ENCODE results near the gene LRP1B. TPM values are rescaled to one million over a fixed set of nuclear protein-coding genes. Genes with fewer than 3 reads are reported as not detected.

Gene LRP1B
- total and polyA plus RNA-seq, 2 donors from 2014 or later, result 0.69 to 1.2 TPM

GRCh38 chr2:141508806-141509595, 621.8 kb downstream of the LRP1B start:
- H3K4me3 ChIP-seq (ENCODE audit: low read length in 3 of 3), result no peak overlapping the region
- TF ChIP-seq CTCF (IDR thresholded peaks at IDR 0.05; ENCODE audit: borderline replicate concordance, extremely low read depth, insufficient read depth), result no peak
- FAIRE-seq (no peak), DNase-seq (no peak)
- no peak overlapping the region for H3K27ac ChIP-seq (ENCODE audit: low read depth in 2 of 2, low read length in 2 of 2)
- H3K9ac ChIP-seq (ENCODE audit: low read length in 3 of 3), result no peak overlapping the region
- no peaks in the 10 kb centered on the region for H3K27me3 ChIP-seq (ENCODE audit: control insufficient read depth, insufficient read depth, low read length)
- intact Hi-C loops (cut with DNase I), result no loop called here
- no peaks in the 10 kb centered on the region for H3K4me1 ChIP-seq (ENCODE audit: control insufficient read depth in 2 of 3, insufficient read depth in 2 of 3, low read depth in 1 of 3, low read length in 3 of 3)
- no peaks in the 10 kb centered on the region for H3K9me3 ChIP-seq (ENCODE audit: control insufficient read depth in 2 of 3, insufficient read depth in 1 of 3, low read length in 3 of 3)
- no peaks in the 10 kb centered on the region for H3K36me3 ChIP-seq (ENCODE audit: control insufficient read depth in 2 of 3, insufficient read depth in 3 of 3, low read length in 3 of 3)

GRCh38 chr2:141508086-141508752, 622.6 kb downstream of the LRP1B start:
- intact Hi-C loops (cut with DNase I), result no loop called here
- no peak for DNase-seq
- no peak for FAIRE-seq

GRCh38 chr2:141506135-141506534, 624.7 kb downstream of the LRP1B start:
- no peaks in the 10 kb centered on the region for H3K36me3 ChIP-seq (ENCODE audit: control insufficient read depth in 2 of 3, insufficient read depth in 3 of 3, low read length in 3 of 3)
- TF ChIP-seq CTCF (IDR thresholded peaks at IDR 0.05; ENCODE audit: borderline replicate concordance, extremely low read depth, insufficient read depth), result no peak
- H3K4me3 ChIP-seq (ENCODE audit: low read length in 3 of 3), result no peak overlapping the region
- no peak overlapping the region for H3K27ac ChIP-seq (ENCODE audit: low read depth in 2 of 2, low read length in 2 of 2)
- intact Hi-C loops (cut with DNase I), result no loop called here
- H3K9ac ChIP-seq (ENCODE audit: low read length in 3 of 3), result no peak overlapping the region
- H3K4me1 ChIP-seq (ENCODE audit: control insufficient read depth in 2 of 3, insufficient read depth in 2 of 3, low read depth in 1 of 3, low read length in 3 of 3), result no peaks in the 10 kb centered on the region
- no peaks in the 10 kb centered on the region for H3K9me3 ChIP-seq (ENCODE audit: control insufficient read depth in 2 of 3, insufficient read depth in 1 of 3, low read length in 3 of 3)
- DNase-seq (no peak), FAIRE-seq (no peak)
- no peaks in the 10 kb centered on the region for H3K27me3 ChIP-seq (ENCODE audit: control insufficient read depth, insufficient read depth, low read length)

More at GRCh38 chr2:141508086-141508752, 622.6 kb downstream of the LRP1B start:
- TF ChIP-seq CTCF (IDR thresholded peaks at IDR 0.05; ENCODE audit: borderline replicate concordance, extremely low read depth, insufficient read depth), result no peak
- H3K27ac ChIP-seq (ENCODE audit: low read depth in 2 of 2, low read length in 2 of 2), result no peak overlapping the region
- H3K4me1 ChIP-seq (ENCODE audit: control insufficient read depth in 2 of 3, insufficient read depth in 2 of 3, low read depth in 1 of 3, low read length in 3 of 3), result no peaks in the 10 kb centered on the region
- H3K27me3 ChIP-seq (ENCODE audit: control insufficient read depth, insufficient read depth, low read length), result no peaks in the 10 kb centered on the region
- no peaks in the 10 kb centered on the region for H3K9me3 ChIP-seq (ENCODE audit: control insufficient read depth in 2 of 3, insufficient read depth in 1 of 3, low read length in 3 of 3)
- H3K36me3 ChIP-seq (ENCODE audit: control insufficient read depth in 2 of 3, insufficient read depth in 3 of 3, low read length in 3 of 3), result no peaks in the 10 kb centered on the region
- no peak overlapping the region for H3K9ac ChIP-seq (ENCODE audit: low read length in 3 of 3)
- H3K4me3 ChIP-seq (ENCODE audit: low read length in 3 of 3), result no peak overlapping the region
